ENCODE results near the gene GLI1.
"Not testable (repeated sequence)": the region's sequence is repeated elsewhere in the genome, so short reads cannot be mapped to it uniquely, and the experiment has no call there.

The GLI1 gene

GRCh38 chr12:57438400-57438799 lies 21.2 kb upstream of the GLI1 start:
- H3K4me3 ChIP-seq (ENCODE audit: low read length), result no peak overlapping the region
- no peak for DNase-seq (ENCODE audit: low read depth, low spot score)

- no peak overlapping the region for H3K4me3 ChIP-seq (ENCODE audit: low read length)
Observed at GRCh38 chr12:57439762-57440266, 19.8 kb upstream of the GLI1 start.

GRCh38 chr12:57441393-57441792 lies 18.2 kb upstream of the GLI1 start:
- not testable (repeated sequence) for H3K4me3 ChIP-seq (ENCODE audit: low read length); DNase-seq (ENCODE audit: low read depth, low spot score)

More at GRCh38 chr12:57439762-57440266, 19.8 kb upstream of the GLI1 start:
- DNase-seq (ENCODE audit: low read depth, low spot score), result no peak

- DNase-seq (ENCODE audit: low read depth, low spot score), result no peak
- H3K4me3 ChIP-seq (ENCODE audit: low read length), result no peak overlapping the region
Observed at GRCh38 chr12:57441846-57442427, 17.6 kb upstream of the GLI1 start.

GRCh38 chr12:57444337-57444736 lies 15.2 kb upstream of the GLI1 start:
- not testable (repeated sequence) for DNase-seq (ENCODE audit: low read depth, low spot score); H3K4me3 ChIP-seq (ENCODE audit: low read length)

GRCh38 chr12:57444744-57445143 lies 14.8 kb upstream of the GLI1 start:
- DNase-seq (ENCODE audit: low read depth, low spot score), result no peak
- H3K4me3 ChIP-seq (ENCODE audit: low read length), result no peak overlapping the region

- H3K4me3 ChIP-seq (ENCODE audit: low read length), result no peak overlapping the region
Observed at GRCh38 chr12:57446292-57446960, 13.2 kb upstream of the GLI1 start.

GRCh38 chr12:57448669-57449068 lies 10.9 kb upstream of the GLI1 start:
- no peak overlapping the region for H3K4me3 ChIP-seq (ENCODE audit: low read length)
- no peak for DNase-seq (ENCODE audit: low read depth, low spot score)

More at GRCh38 chr12:57446292-57446960, 13.2 kb upstream of the GLI1 start:
- DNase-seq (ENCODE audit: low read depth, low spot score), result no peak

- no peak for DNase-seq (ENCODE audit: low read depth, low spot score)
- no peak overlapping the region for H3K4me3 ChIP-seq (ENCODE audit: low read length)
Observed at GRCh38 chr12:57449375-57449774, 10.2 kb upstream of the GLI1 start.

GRCh38 chr12:57450057-57450456 lies 9.5 kb upstream of the GLI1 start:
- H3K4me3 ChIP-seq (ENCODE audit: low read length), result no peak overlapping the region
- DNase-seq (ENCODE audit: low read depth, low spot score), result no peak

- no peak overlapping the region for H3K4me3 ChIP-seq (ENCODE audit: low read length)
- no peak for DNase-seq (ENCODE audit: low read depth, low spot score)
Observed at GRCh38 chr12:57451233-57451778, 8.3 kb upstream of the GLI1 start.

- DNase-seq (ENCODE audit: low read depth, low spot score), result no peak
- no peak overlapping the region for H3K4me3 ChIP-seq (ENCODE audit: low read length)
Observed at GRCh38 chr12:57452181-57452936, 7.2 kb upstream of the GLI1 start.

- DNase-seq (ENCODE audit: low read depth, low spot score), result no peak
- H3K4me3 ChIP-seq (ENCODE audit: low read length), result no peak overlapping the region
Observed at GRCh38 chr12:57452937-57453509, 6.6 kb upstream of the GLI1 start.

GRCh38 chr12:57454213-57454565 lies 5.4 kb upstream of the GLI1 start:
- no peak overlapping the region for H3K4me3 ChIP-seq (ENCODE audit: low read length)
- no peak for DNase-seq (ENCODE audit: low read depth, low spot score)

- no peak for DNase-seq (ENCODE audit: low read depth, low spot score)
- H3K4me3 ChIP-seq (ENCODE audit: low read length), result no peak within 1 kb of the TSS
Observed at GRCh38 chr12:57454566-57455373, 4.8 kb upstream of the GLI1 start, which contains the start of gene INHBE. Gene INHBE, plus strand, starts transcription at chr12:57455307. Its CDS starts 230 bp downstream, at chr12:57455537.

- no peak overlapping the region for H3K4me3 ChIP-seq (ENCODE audit: low read length)
- no peak for DNase-seq (ENCODE audit: low read depth, low spot score)
Observed at GRCh38 chr12:57455374-57456144, 4.0 kb upstream of the GLI1 start.

- DNase-seq (ENCODE audit: low read depth, low spot score), result peak; percentile 65
- H3K4me3 ChIP-seq (ENCODE audit: low read length), result no peak overlapping the region
Observed at GRCh38 chr12:57456145-57456700, 3.4 kb upstream of the GLI1 start.
